ENCODE measurements around the gene RBM12. TPM values are rescaled to one million over a fixed set of nuclear protein-coding genes. Genes with fewer than 3 reads are reported as not detected.

RBM12 gene
- polyA plus RNA-seq, 1 donor (not counting 4 experiments of a cell fraction or from before 2014, with no cell fraction given), result 98.9 TPM

GRCh38 chr20:35630636-35631035 is 34.1 kb downstream of the RBM12 start:
- H3K79me2 ChIP-seq (ENCODE audit: control insufficient read depth, insufficient read depth, low read length), result peaks cover 3% of the 10 kb centered on the region
- no peak overlapping the region for H3K9ac ChIP-seq (ENCODE audit: control insufficient read depth, extremely low read depth, insufficient read depth, low read length)
- DNase-seq (ENCODE audit: low read depth, low spot score) (no peak), FAIRE-seq (no peak)
- H3K9me1 ChIP-seq (ENCODE audit: control insufficient read depth, extremely low read depth, insufficient read depth, low read length), result no peaks in the 10 kb centered on the region
- H4K20me1 ChIP-seq (ENCODE audit: control insufficient read depth, extremely low read depth, insufficient read depth, low read length), result peaks cover 2% of the 10 kb centered on the region
- dilution Hi-C loops (cut with MboI; ENCODE audit: extremely low pct_ligation_motif_present, low sequenced_read_pairs), result no loop called here
- H2AFZ ChIP-seq (ENCODE audit: control insufficient read depth, low read length), result no peak overlapping the region
- H3K4me1 ChIP-seq (ENCODE audit: control insufficient read depth, extremely low read depth, insufficient read depth, low read length), result peaks cover 9% of the 10 kb centered on the region
- H3K36me3 ChIP-seq (ENCODE audit: control insufficient read depth in 2 of 2, extremely low read depth in 1 of 2, insufficient read depth in 2 of 2, low read length in 2 of 2), result peaks cover 29 to 40% of the 10 kb centered on the region in 2 experiments
- no peak overlapping the region for H3K27ac ChIP-seq (ENCODE audit: control insufficient read depth, insufficient read depth, low read length)
- H3K4me2 ChIP-seq (ENCODE audit: control insufficient read depth, extremely low read depth, insufficient read depth, low read depth, low read length), result no peak overlapping the region
- no peaks in the 10 kb centered on the region for H3K9me3 ChIP-seq (ENCODE audit: control insufficient read depth, low read depth, low read length)
- H3K4me3 ChIP-seq (ENCODE audit: control insufficient read depth in 2 of 3, extremely low read depth in 1 of 3, insufficient read depth in 2 of 3, low read depth in 1 of 3, low read length in 3 of 3), result no peak overlapping the region
- no peak for TF ChIP-seq CTCF (optimal IDR thresholded peaks at IDR 0.05 in 1 of 3, IDR thresholded peaks at IDR 0.05 in 1 of 3, conservative IDR thresholded peaks at IDR 0.05 in 1 of 3; ENCODE audit: extremely low read depth in 1 of 3, insufficient read depth in 2 of 3, low read length in 3 of 3)
- no peak for TF ChIP-seq EZH2 (IDR thresholded peaks at IDR 0.05; ENCODE audit: low read length)
- no peaks in the 10 kb centered on the region for H3K27me3 ChIP-seq (ENCODE audit: control insufficient read depth, extremely low read depth, insufficient read depth, low read length)

- Histone ChIP-seq H3K4me2 (ENCODE audit: control insufficient read depth, extremely low read depth, insufficient read depth, low read depth, low read length) (no peak overlapping the region), H3K4me3 (ENCODE audit: control insufficient read depth in 2 of 3, extremely low read depth in 1 of 3, insufficient read depth in 2 of 3, low read depth in 1 of 3, low read length in 3 of 3) (no peak overlapping the region), H4K20me1 (ENCODE audit: control insufficient read depth, extremely low read depth, insufficient read depth, low read length) (peaks cover 2% of the 10 kb centered on the region), H3K9me3 (ENCODE audit: control insufficient read depth, low read depth, low read length) (no peaks in the 10 kb centered on the region), H3K79me2 (ENCODE audit: control insufficient read depth, insufficient read depth, low read length) (no peaks in the 10 kb centered on the region), H3K9me1 (ENCODE audit: control insufficient read depth, extremely low read depth, insufficient read depth, low read length) (no peaks in the 10 kb centered on the region), H3K27ac (ENCODE audit: control insufficient read depth, insufficient read depth, low read length) (no peak overlapping the region), H3K4me1 (ENCODE audit: control insufficient read depth, extremely low read depth, insufficient read depth, low read length) (peaks cover 9% of the 10 kb centered on the region), H3K27me3 (ENCODE audit: control insufficient read depth, extremely low read depth, insufficient read depth, low read length) (no peaks in the 10 kb centered on the region), H2AFZ (ENCODE audit: control insufficient read depth, low read length) (no peak overlapping the region), H3K36me3 (ENCODE audit: control insufficient read depth in 2 of 2, extremely low read depth in 1 of 2, insufficient read depth in 2 of 2, low read length in 2 of 2) (peaks cover 33 to 42% of the 10 kb centered on the region in 2 experiments), H3K9ac (ENCODE audit: control insufficient read depth, extremely low read depth, insufficient read depth, low read length) (no peak overlapping the region)
- dilution Hi-C loops (cut with MboI; ENCODE audit: extremely low pct_ligation_motif_present, low sequenced_read_pairs), result no loop called here
- no peak for DNase-seq (ENCODE audit: low read depth, low spot score)
- FAIRE-seq, result no peak
- no peak for TF ChIP-seq EZH2 (IDR thresholded peaks at IDR 0.05; ENCODE audit: low read length)
- no peak for TF ChIP-seq CTCF (optimal IDR thresholded peaks at IDR 0.05 in 1 of 3, IDR thresholded peaks at IDR 0.05 in 1 of 3, conservative IDR thresholded peaks at IDR 0.05 in 1 of 3; ENCODE audit: extremely low read depth in 1 of 3, insufficient read depth in 2 of 3, low read length in 3 of 3)
These were observed 35.1 kb downstream of the RBM12 start for GRCh38 chr20:35629427-35630145.

Measured in keratinocyte (primary cell).